GM21723 (cell line): Measurements from ENCODE around the gene FAM170A.

Source experiments
- ATAC-seq: cut with Tn5 transposase; IDR thresholded peaks from one replicate; pipeline ENCODE4 v1.9.1; 2021; ENCODE audit warnings: mild to moderate bottlenecking, moderate library complexity; ENCODE audit not compliant: unreplicated experiment

Gene FAM170A

GRCh38 chr5:119629339-119629738, at the start of gene FAM170A:
Gene FAM170A (plus strand): TSS chr5:119629558. CDS start chr5:119629769, 211 bp downstream.
- ATAC-seq: no peak

GRCh38 chr5:119582987-119583386, 46.4 kb upstream of the FAM170A start:
- ATAC-seq: no peak

GRCh38 chr5:119583684-119584083, 45.7 kb upstream of the FAM170A start:
- peak; percentile 63 for ATAC-seq

GRCh38 chr5:119596046-119596445, 33.3 kb upstream of the FAM170A start:
- no peak for ATAC-seq

GRCh38 chr5:119597728-119598298, 31.5 kb upstream of the FAM170A start:
- ATAC-seq: no peak

- ATAC-seq: no peak
These were observed 15.4 kb upstream of the FAM170A start for GRCh38 chr5:119613937-119614336.

GRCh38 chr5:119614838-119615237, 14.5 kb upstream of the FAM170A start:
- ATAC-seq: no peak

- ATAC-seq: no peak
These were observed 3.3 kb upstream of the FAM170A start for GRCh38 chr5:119626086-119626485.

GRCh38 chr5:119630752-119631440, 1.5 kb downstream of the FAM170A start:
- no peak for ATAC-seq

GRCh38 chr5:119631660-119632059, 2.3 kb downstream of the FAM170A start:
- ATAC-seq: peak; percentile 63

GRCh38 chr5:119651486-119651885, 22.1 kb downstream of the FAM170A start:
- no peak for ATAC-seq

GRCh38 chr5:119655061-119655460, 25.7 kb downstream of the FAM170A start:
- ATAC-seq: no peak

- no peak for ATAC-seq
These were observed 26.7 kb downstream of the FAM170A start for GRCh38 chr5:119656023-119656422.

- ATAC-seq: no peak
These were observed 37.2 kb downstream of the FAM170A start for GRCh38 chr5:119666542-119666941.

GRCh38 chr5:119678351-119679028, 49.1 kb downstream of the FAM170A start:
- no peak for ATAC-seq

GRCh38 chr5:119680080-119680479, 50.7 kb downstream of the FAM170A start:
- ATAC-seq: no peak

- no peak for ATAC-seq
These were observed 52.4 kb downstream of the FAM170A start for GRCh38 chr5:119681734-119682133.

GRCh38 chr5:119682372-119682771, 53.0 kb downstream of the FAM170A start:
- no peak for ATAC-seq
